B cell (primary cell): Measurements from ENCODE around the gene OPN1MW3. TPM values are rescaled to one million over a fixed set of nuclear protein-coding genes. Genes with fewer than 3 reads are reported as not detected.

ENCODE experiments used
- polyA plus RNA-seq: library from polyadenylated mRNA; depleted of rRNA; stranded (reverse); fragments of >200 nt; gene quantifications from 2 replicates; pipeline ENCODE4 v1.2.3, GENCODE V29; 2012
- total RNA-seq, 2 donors: library from RNA; stranded (reverse); fragments of 120-200 nt in 1 of 2; gene quantifications; 1 replicate in 1 of 2; 2 replicates in 1 of 2; pipeline versions ENCODE4 v1.2.3 to v1.2.4, GENCODE V29; 2013 to 2022

The OPN1MW3 gene
- total and polyA plus RNA-seq, 2 donors (not counting 1 experiment from before 2014, with no cell fraction given): not detected

Other genes with a start within 250 kb of the OPN1MW3 start
- gene IRAK1, start 237.7 kb upstream of the OPN1MW3 start, total RNA-seq: 112 and 121 TPM in 2 replicates
- gene IRAK1, start 237.7 kb upstream of the OPN1MW3 start, polyA plus RNA-seq: 96.9 and 118 TPM in 2 replicates
- 113 and 122 TPM in 2 replicates for gene MECP2, start 159.9 kb upstream of the OPN1MW3 start, total RNA-seq
- gene MECP2, start 159.9 kb upstream of the OPN1MW3 start, polyA plus RNA-seq: 20.0 and 26.5 TPM in 2 replicates
- gene OPN1LW, start 113.3 kb upstream of the OPN1MW3 start, total RNA-seq: not detected in 2 replicates
- not detected in 2 replicates for gene OPN1LW, start 113.3 kb upstream of the OPN1MW3 start, polyA plus RNA-seq
- not detected in 2 replicates for gene OPN1MW, start 75.0 kb upstream of the OPN1MW3 start, total RNA-seq
- gene OPN1MW, start 75.0 kb upstream of the OPN1MW3 start, polyA plus RNA-seq: not detected in 2 replicates
- gene OPN1MW2, start 37.8 kb upstream of the OPN1MW3 start, total RNA-seq: not detected in 2 replicates
- not detected in 2 replicates for gene OPN1MW2, start 37.8 kb upstream of the OPN1MW3 start, polyA plus RNA-seq
- gene TEX28, start 37.5 kb downstream of the OPN1MW3 start, total RNA-seq: not detected in 2 replicates
- gene TEX28, start 37.5 kb downstream of the OPN1MW3 start, polyA plus RNA-seq: not detected in 2 replicates
- gene TKTL1, start 38.2 kb downstream of the OPN1MW3 start, total RNA-seq: 0.22 and 0.96 TPM in 2 replicates
- 0.18 and 0.37 TPM in 2 replicates for gene TKTL1, start 38.2 kb downstream of the OPN1MW3 start, polyA plus RNA-seq
- 510 and 523 TPM in 2 replicates for gene FLNA, start 117.1 kb downstream of the OPN1MW3 start, total RNA-seq
- gene FLNA, start 117.1 kb downstream of the OPN1MW3 start, polyA plus RNA-seq: 281 and 342 TPM in 2 replicates
- gene EMD, start 121.7 kb downstream of the OPN1MW3 start, total RNA-seq: 67.2 and 81.7 TPM in 2 replicates
- gene EMD, start 121.7 kb downstream of the OPN1MW3 start, polyA plus RNA-seq: 132 and 156 TPM in 2 replicates
- 3,946 and 4,073 TPM in 2 replicates for gene RPL10, start 140.8 kb downstream of the OPN1MW3 start, total RNA-seq
- gene RPL10, start 140.8 kb downstream of the OPN1MW3 start, polyA plus RNA-seq: 9,737 and 16,482 TPM in 2 replicates
- gene DNASE1L1, start 151.7 kb downstream of the OPN1MW3 start, total RNA-seq: 24.6 TPM in 2 replicates
- gene DNASE1L1, start 151.7 kb downstream of the OPN1MW3 start, polyA plus RNA-seq: 30.4 and 49.2 TPM in 2 replicates
- 117 and 118 TPM in 2 replicates for gene TAFAZZIN, start 154.0 kb downstream of the OPN1MW3 start, total RNA-seq
- gene TAFAZZIN, start 154.0 kb downstream of the OPN1MW3 start, polyA plus RNA-seq: 224 and 241 TPM in 2 replicates
- gene ATP6AP1, start 171.1 kb downstream of the OPN1MW3 start, total RNA-seq: 55.6 and 57.7 TPM in 2 replicates
- gene ATP6AP1, start 171.1 kb downstream of the OPN1MW3 start, polyA plus RNA-seq: 38.9 and 47.1 TPM in 2 replicates
- 194 and 199 TPM in 2 replicates for gene GDI1, start 179.6 kb downstream of the OPN1MW3 start, total RNA-seq
- 311 and 436 TPM in 2 replicates for gene GDI1, start 179.6 kb downstream of the OPN1MW3 start, polyA plus RNA-seq
- 70.4 and 79.8 TPM in 2 replicates for gene FAM50A, start 186.6 kb downstream of the OPN1MW3 start, total RNA-seq
- 44.5 and 60.0 TPM in 2 replicates for gene FAM50A, start 186.6 kb downstream of the OPN1MW3 start, polyA plus RNA-seq
- gene PLXNA3, start 200.7 kb downstream of the OPN1MW3 start, total RNA-seq: 114 and 120 TPM in 2 replicates
- gene PLXNA3, start 200.7 kb downstream of the OPN1MW3 start, polyA plus RNA-seq: 50.5 and 68.6 TPM in 2 replicates
- gene LAGE3, start 221.7 kb downstream of the OPN1MW3 start, total RNA-seq: 17.0 and 19.3 TPM in 2 replicates
- gene LAGE3, start 221.7 kb downstream of the OPN1MW3 start, polyA plus RNA-seq: 13.6 and 19.9 TPM in 2 replicates
- gene UBL4A, start 229.0 kb downstream of the OPN1MW3 start, total RNA-seq: 23.3 and 29.5 TPM in 2 replicates
- 7.7 and 13.1 TPM in 2 replicates for gene UBL4A, start 229.0 kb downstream of the OPN1MW3 start, polyA plus RNA-seq
- 16.7 and 17.9 TPM in 2 replicates for gene SLC10A3, start 233.0 kb downstream of the OPN1MW3 start, total RNA-seq
- gene SLC10A3, start 233.0 kb downstream of the OPN1MW3 start, polyA plus RNA-seq: 26.6 and 36.9 TPM in 2 replicates